ENCODE results near the gene PLAAT3.
"Not testable (repeated sequence)": the region's sequence is repeated elsewhere in the genome, so short reads cannot be mapped to it uniquely, and the experiment has no call there.

The PLAAT3 gene

GRCh38 chr11:63621071-63621470 is 6.8 kb upstream of the PLAAT3 start:
- H3K36me3 ChIP-seq (ENCODE audit: insufficient read depth, low read length), result no peaks in the 10 kb centered on the region
- no peaks in the 10 kb centered on the region for H3F3A ChIP-seq (ENCODE audit: insufficient read depth, low read length)
- no peak overlapping the region for H2AFZ ChIP-seq (ENCODE audit: low read length)
- H3K9me3 ChIP-seq (ENCODE audit: low read length), result no peaks in the 10 kb centered on the region
- H3K4me1 ChIP-seq (ENCODE audit: insufficient read depth, low read length, severe bottlenecking), result no peaks in the 10 kb centered on the region
- no peak for TF ChIP-seq EZH2 (IDR thresholded peaks at IDR 0.05; ENCODE audit: borderline replicate concordance, low read length)
- TF ChIP-seq CTCF (IDR thresholded peaks at IDR 0.05; ENCODE audit: low read length), result no peak
- no peak overlapping the region for H3K9ac ChIP-seq (ENCODE audit: low read length)
- H4K20me1 ChIP-seq (ENCODE audit: insufficient read depth, low read length), result no peaks in the 10 kb centered on the region
- no peaks in the 10 kb centered on the region for H3K27me3 ChIP-seq (ENCODE audit: insufficient read depth, low read length)
- no peaks in the 10 kb centered on the region for H3K9me2 ChIP-seq (ENCODE audit: low read depth, low read length)
- no peak overlapping the region for H3K27ac ChIP-seq (ENCODE audit: low read depth, low read length, poor library complexity, severe bottlenecking)
- H3K4me2 ChIP-seq (ENCODE audit: low read length), result no peak overlapping the region
- no peak overlapping the region for H3K4me3 ChIP-seq (ENCODE audit: low read depth, low read length, poor library complexity, severe bottlenecking)
- H3K79me2 ChIP-seq (ENCODE audit: insufficient read depth, low read length), result no peaks in the 10 kb centered on the region

- H3K4me2 ChIP-seq (ENCODE audit: low read length), result no peak overlapping the region
- H3K79me2 ChIP-seq (ENCODE audit: insufficient read depth, low read length), result no peaks in the 10 kb centered on the region
- H2AFZ ChIP-seq (ENCODE audit: low read length), result no peak overlapping the region
- no peaks in the 10 kb centered on the region for H3F3A ChIP-seq (ENCODE audit: insufficient read depth, low read length)
- no peaks in the 10 kb centered on the region for H3K27me3 ChIP-seq (ENCODE audit: insufficient read depth, low read length)
- no peak overlapping the region for H3K9ac ChIP-seq (ENCODE audit: low read length)
- TF ChIP-seq EZH2 (IDR thresholded peaks at IDR 0.05; ENCODE audit: borderline replicate concordance, low read length) (no peak), CTCF (IDR thresholded peaks at IDR 0.05; ENCODE audit: low read length) (no peak)
- H3K36me3 ChIP-seq (ENCODE audit: insufficient read depth, low read length), result no peaks in the 10 kb centered on the region
- no peaks in the 10 kb centered on the region for H3K9me2 ChIP-seq (ENCODE audit: low read depth, low read length)
- no peaks in the 10 kb centered on the region for H4K20me1 ChIP-seq (ENCODE audit: insufficient read depth, low read length)
- H3K4me1 ChIP-seq (ENCODE audit: insufficient read depth, low read length, severe bottlenecking), result no peaks in the 10 kb centered on the region
- H3K4me3 ChIP-seq (ENCODE audit: low read depth, low read length, poor library complexity, severe bottlenecking), result no peak overlapping the region
- no peaks in the 10 kb centered on the region for H3K9me3 ChIP-seq (ENCODE audit: low read length)
- no peak overlapping the region for H3K27ac ChIP-seq (ENCODE audit: low read depth, low read length, poor library complexity, severe bottlenecking)
These were observed 5.7 kb upstream of the PLAAT3 start for GRCh38 chr11:63619967-63620366.

GRCh38 chr11:63617686-63618085 is 3.5 kb upstream of the PLAAT3 start:
- not testable (repeated sequence) for H2AFZ ChIP-seq (ENCODE audit: low read length); H3F3A ChIP-seq (ENCODE audit: insufficient read depth, low read length); H3K9me3 ChIP-seq (ENCODE audit: low read length); H3K4me3 ChIP-seq (ENCODE audit: low read depth, low read length, poor library complexity, severe bottlenecking); H4K20me1 ChIP-seq (ENCODE audit: insufficient read depth, low read length); H3K9ac ChIP-seq (ENCODE audit: low read length); H3K27me3 ChIP-seq (ENCODE audit: insufficient read depth, low read length); H3K27ac ChIP-seq (ENCODE audit: low read depth, low read length, poor library complexity, severe bottlenecking); H3K4me2 ChIP-seq (ENCODE audit: low read length); H3K9me2 ChIP-seq (ENCODE audit: low read depth, low read length); H3K79me2 ChIP-seq (ENCODE audit: insufficient read depth, low read length); H3K36me3 ChIP-seq (ENCODE audit: insufficient read depth, low read length)
- H3K4me1 ChIP-seq (ENCODE audit: insufficient read depth, low read length, severe bottlenecking), result peaks cover 13% of the 10 kb centered on the region

GRCh38 chr11:63616953-63617352 is 2.7 kb upstream of the PLAAT3 start:
- Histone ChIP-seq H3K9me3 (ENCODE audit: low read length) (no peaks in the 10 kb centered on the region), H3K9ac (ENCODE audit: low read length) (no peak overlapping the region), H3K4me1 (ENCODE audit: insufficient read depth, low read length, severe bottlenecking) (peaks cover 13% of the 10 kb centered on the region), H3K4me2 (ENCODE audit: low read length) (no peak overlapping the region), H3K79me2 (ENCODE audit: insufficient read depth, low read length) (no peaks in the 10 kb centered on the region), H3K27ac (ENCODE audit: low read depth, low read length, poor library complexity, severe bottlenecking) (no peak overlapping the region), H4K20me1 (ENCODE audit: insufficient read depth, low read length) (no peaks in the 10 kb centered on the region), H3K36me3 (ENCODE audit: insufficient read depth, low read length) (no peaks in the 10 kb centered on the region), H3K27me3 (ENCODE audit: insufficient read depth, low read length) (no peaks in the 10 kb centered on the region), H3K4me3 (ENCODE audit: low read depth, low read length, poor library complexity, severe bottlenecking) (no peak overlapping the region), H2AFZ (ENCODE audit: low read length) (no peak overlapping the region), H3F3A (ENCODE audit: insufficient read depth, low read length) (no peaks in the 10 kb centered on the region), H3K9me2 (ENCODE audit: low read depth, low read length) (no peaks in the 10 kb centered on the region)
- no peak for TF ChIP-seq EZH2 (IDR thresholded peaks at IDR 0.05; ENCODE audit: borderline replicate concordance, low read length)
- TF ChIP-seq CTCF (IDR thresholded peaks at IDR 0.05; ENCODE audit: low read length), result no peak
